HL-60 (cell line): Measurements from ENCODE around the gene MACROD2.

ENCODE experiments used
- DNase-seq, 2 experiments: peaks; one replicate each; pipeline ENCODE4 v3.0.0-alpha.2; 2010 to 2020; ENCODE audit warnings: low read depth in 1 of 2, low spot score in 1 of 2
- H3K27ac ChIP-seq: fragments of 250-450 bp; sonication (Bioruptor Pico); replicated peaks from 2 replicates; pipeline ENCODE4 v1.5.1; 2020; ENCODE audit warnings: mild to moderate bottlenecking, moderate library complexity
- H3K27me3 ChIP-seq: fragments of 250-450 bp; sonication (Bioruptor Pico); 2 replicates; pipeline ENCODE4 v1.5.1; 2021; ENCODE audit warnings: mild to moderate bottlenecking, moderate library complexity; ENCODE audit not compliant: insufficient read depth, poor library complexity, severe bottlenecking
- H3K4me3 ChIP-seq: replicated peaks from 2 replicates; pipeline ENCODE4 v1.5.1; 2011; ENCODE audit warnings: mild to moderate bottlenecking, control low read depth, low read length; ENCODE audit not compliant: insufficient read depth
- CTCF ChIP-seq: IDR thresholded peaks from one replicate; pipeline ENCODE4 v1.5.1; 2011; ENCODE audit warnings: low read length, control low read depth, inconsistent platforms; ENCODE audit not compliant: insufficient read depth
- GABPA ChIP-seq: IDR thresholded peaks from 2 replicates; pipeline ENCODE4 v1.6.1; 2012; ENCODE audit warnings: low read depth
- POLR2AphosphoS5 ChIP-seq: IDR thresholded peaks from 2 replicates; pipeline ENCODE4 v1.6.1; 2012; ENCODE audit warnings: low read depth
- REST ChIP-seq: IDR thresholded peaks from 2 replicates; pipeline ENCODE4 v1.6.1; 2012; ENCODE audit warnings: low read depth; ENCODE audit not compliant: insufficient replicate concordance
- SPI1 ChIP-seq: IDR thresholded peaks from 2 replicates; pipeline ENCODE4 v1.6.1; 2012; ENCODE audit warnings: low read depth, mild to moderate bottlenecking, borderline replicate concordance

Gene MACROD2

GRCh38 chr20:15902493-15902892 lies 1907.2 kb downstream of the MACROD2 start:
- Histone ChIP-seq H3K4me3 (no peak overlapping the region), H3K27me3 (no peaks in the 10 kb centered on the region), H3K27ac (no peak overlapping the region)
- no peak for DNase-seq
- no peak for TF ChIP-seq CTCF
- no peak for TF ChIP-seq SPI1
- no peak for TF ChIP-seq POLR2AphosphoS5
- TF ChIP-seq GABPA: no peak
- TF ChIP-seq REST: no peak

GRCh38 chr20:15905661-15906060 lies 1910.3 kb downstream of the MACROD2 start:
- H3K27ac ChIP-seq: no peak overlapping the region
- no peak for TF ChIP-seq CTCF
- DNase-seq: no peak

GRCh38 chr20:15909995-15910394 lies 1914.7 kb downstream of the MACROD2 start:
- no peak overlapping the region for H3K4me3 ChIP-seq
- TF ChIP-seq REST: no peak
- TF ChIP-seq POLR2AphosphoS5: no peak
- TF ChIP-seq GABPA: no peak
- no peak for TF ChIP-seq SPI1
- no peak for TF ChIP-seq CTCF
- no peak for DNase-seq
- H3K27me3 ChIP-seq: no peaks in the 10 kb centered on the region
- H3K27ac ChIP-seq: no peak overlapping the region

More at GRCh38 chr20:15905661-15906060, 1910.3 kb downstream of the MACROD2 start:
- Histone ChIP-seq H3K27me3 (no peaks in the 10 kb centered on the region), H3K4me3 (no peak overlapping the region)

- Histone ChIP-seq H3K27me3 (no peaks in the 10 kb centered on the region), H3K27ac (no peak overlapping the region), H3K4me3 (no peak overlapping the region)
- no peak for DNase-seq
- no peak for TF ChIP-seq REST
- TF ChIP-seq POLR2AphosphoS5: no peak
- TF ChIP-seq GABPA: no peak
- TF ChIP-seq SPI1: no peak
- no peak for TF ChIP-seq CTCF
These were observed 1916.3 kb downstream of the MACROD2 start for GRCh38 chr20:15911581-15911980.
